ENCODE results near the gene KAZN. TPM values are rescaled to one million over a fixed set of nuclear protein-coding genes. Genes with fewer than 3 reads are reported as not detected.

The KAZN gene
- total RNA-seq, 1 donor from 2014 or later = 9.4 TPM

GRCh38 chr1:15103211-15103610 lies 504.7 kb downstream of the KAZN start:
- Histone ChIP-seq H3K9ac (ENCODE audit: low read length) (no peak overlapping the region), H3K9me3 (ENCODE audit: insufficient read depth, low read depth, low read length) (no peaks in the 10 kb centered on the region), H4K20me1 (ENCODE audit: insufficient read depth, low read length) (no peaks in the 10 kb centered on the region), H3K4me1 (ENCODE audit: insufficient read depth, low read length) (no peaks in the 10 kb centered on the region), H2AFZ (ENCODE audit: low read depth, low read length) (no peak overlapping the region), H3K27ac (ENCODE audit: low read depth, low read length) (no peak overlapping the region), H3K79me2 (ENCODE audit: insufficient read depth, low read length) (no peaks in the 10 kb centered on the region), H3K4me3 (ENCODE audit: insufficient read depth, low read depth, low read length) (no peak overlapping the region), H3K27me3 (ENCODE audit: insufficient read depth, low read length) (peaks cover 8% of the 10 kb centered on the region), H3K36me3 (ENCODE audit: insufficient read depth, low read length) (no peaks in the 10 kb centered on the region), H3K4me2 (ENCODE audit: low read length) (no peak overlapping the region)
- no peaks in the 10 kb centered on the region for H3K36me3 Mint-ChIP-seq (ENCODE audit: low read depth, unreplicated experiment)
- peaks cover 56% of the 10 kb centered on the region for H3K27me3 Mint-ChIP-seq (ENCODE audit: low read depth, unreplicated experiment)
- TF ChIP-seq CTCF (IDR thresholded peaks at IDR 0.05; ENCODE audit: insufficient read depth, low read depth, low read length) = no peak
- no peak for DNase-seq (ENCODE audit: low read depth)
- no peak overlapping the region for H3K27ac Mint-ChIP-seq (ENCODE audit: unreplicated experiment)
- FAIRE-seq = no peak
- H3K4me3 Mint-ChIP-seq (ENCODE audit: unreplicated experiment) = no peak overlapping the region
- H3K4me1 Mint-ChIP-seq (ENCODE audit: low read depth, unreplicated experiment) = no peaks in the 10 kb centered on the region
- H3K9me3 Mint-ChIP-seq (ENCODE audit: unreplicated experiment) = peaks cover 9% of the 10 kb centered on the region

DNA sequence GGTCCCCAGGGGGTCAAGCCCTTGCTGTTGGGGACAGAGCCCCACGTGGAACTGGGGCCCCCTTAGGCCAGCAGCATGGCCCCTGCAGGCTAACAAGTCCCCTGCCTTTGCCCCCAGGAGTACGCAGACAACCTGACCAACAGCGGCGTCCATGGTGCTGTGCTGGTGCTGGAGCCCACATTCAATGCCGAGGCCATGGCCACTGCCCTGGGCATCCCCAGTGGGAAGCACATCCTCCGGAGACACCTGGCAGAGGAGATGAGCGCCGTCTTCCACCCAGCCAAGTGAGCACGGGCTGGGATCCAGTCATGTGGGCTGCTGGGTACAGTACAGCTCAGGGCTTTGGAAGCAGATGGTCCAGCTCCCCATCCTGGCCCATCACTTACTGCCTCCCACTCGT lies 505.4 kb downstream of the KAZN start:
- Histone ChIP-seq H3K36me3 (ENCODE audit: insufficient read depth, low read length) (no peaks in the 10 kb centered on the region), H3K9me3 (ENCODE audit: insufficient read depth, low read depth, low read length) (no peaks in the 10 kb centered on the region), H3K4me1 (ENCODE audit: insufficient read depth, low read length) (no peaks in the 10 kb centered on the region), H3K27me3 (ENCODE audit: insufficient read depth, low read length) (peaks cover 6% of the 10 kb centered on the region), H3K79me2 (ENCODE audit: insufficient read depth, low read length) (no peaks in the 10 kb centered on the region), H4K20me1 (ENCODE audit: insufficient read depth, low read length) (no peaks in the 10 kb centered on the region), H2AFZ (ENCODE audit: low read depth, low read length) (no peak overlapping the region), H3K4me2 (ENCODE audit: low read length) (no peak overlapping the region), H3K27ac (ENCODE audit: low read depth, low read length) (no peak overlapping the region), H3K4me3 (ENCODE audit: insufficient read depth, low read depth, low read length) (no peak overlapping the region), H3K9ac (ENCODE audit: low read length) (no peak overlapping the region)
- FAIRE-seq (no peak), DNase-seq (ENCODE audit: low read depth) (no peak)
- Mint-ChIP-seq H3K4me1 (ENCODE audit: low read depth, unreplicated experiment) (no peaks in the 10 kb centered on the region), H3K36me3 (ENCODE audit: low read depth, unreplicated experiment) (no peaks in the 10 kb centered on the region), H3K27me3 (ENCODE audit: low read depth, unreplicated experiment) (peaks cover 51% of the 10 kb centered on the region), H3K4me3 (ENCODE audit: unreplicated experiment) (no peak overlapping the region), H3K9me3 (ENCODE audit: unreplicated experiment) (peaks cover 9% of the 10 kb centered on the region), H3K27ac (ENCODE audit: unreplicated experiment) (no peak overlapping the region)
- no peak for TF ChIP-seq CTCF (IDR thresholded peaks at IDR 0.05; ENCODE audit: insufficient read depth, low read depth, low read length)
- TF ChIP-seq EZH2 (IDR thresholded peaks at IDR 0.05; ENCODE audit: insufficient read depth, low read length) = no peak

GRCh38 chr1:15104768-15105167 lies 506.3 kb downstream of the KAZN start:
- Histone ChIP-seq H3K4me3 (ENCODE audit: insufficient read depth, low read depth, low read length) (no peak overlapping the region), H3K4me1 (ENCODE audit: insufficient read depth, low read length) (no peaks in the 10 kb centered on the region), H4K20me1 (ENCODE audit: insufficient read depth, low read length) (no peaks in the 10 kb centered on the region), H3K27me3 (ENCODE audit: insufficient read depth, low read length) (peaks cover 4% of the 10 kb centered on the region), H3K27ac (ENCODE audit: low read depth, low read length) (no peak overlapping the region), H3K9ac (ENCODE audit: low read length) (no peak overlapping the region), H3K4me2 (ENCODE audit: low read length) (no peak overlapping the region), H3K9me3 (ENCODE audit: insufficient read depth, low read depth, low read length) (no peaks in the 10 kb centered on the region), H2AFZ (ENCODE audit: low read depth, low read length) (no peak overlapping the region), H3K36me3 (ENCODE audit: insufficient read depth, low read length) (no peaks in the 10 kb centered on the region), H3K79me2 (ENCODE audit: insufficient read depth, low read length) (no peaks in the 10 kb centered on the region)
- Mint-ChIP-seq H3K4me3 (ENCODE audit: unreplicated experiment) (no peak overlapping the region), H3K27ac (ENCODE audit: unreplicated experiment) (no peak overlapping the region), H3K27me3 (ENCODE audit: low read depth, unreplicated experiment) (peaks cover 43% of the 10 kb centered on the region), H3K9me3 (ENCODE audit: unreplicated experiment) (peaks cover 9% of the 10 kb centered on the region), H3K4me1 (ENCODE audit: low read depth, unreplicated experiment) (no peaks in the 10 kb centered on the region), H3K36me3 (ENCODE audit: low read depth, unreplicated experiment) (no peaks in the 10 kb centered on the region)
- FAIRE-seq (no peak), DNase-seq (ENCODE audit: low read depth) (no peak)
- TF ChIP-seq EZH2 (IDR thresholded peaks at IDR 0.05; ENCODE audit: insufficient read depth, low read length) (no peak), CTCF (IDR thresholded peaks at IDR 0.05; ENCODE audit: insufficient read depth, low read depth, low read length) (no peak)
